HTR-8/SVneo (cell line): Measurements from ENCODE around the gene BABAM2.

ENCODE experiments used
- DNase-seq: peaks from one replicate; pipeline ENCODE4 v3.0.0; 2011; ENCODE audit warnings: low spot score, mixed read lengths; ENCODE audit not compliant: insufficient read length
- FAIRE-seq: peaks from 2 replicates; lab custom pipeline; 2011; peaks lifted over from hg19 to GRCh38; lab: Jason Lieb, UNC

Gene BABAM2

GRCh38 chr2:28172114-28172898 is 281.8 kb downstream of the BABAM2 start:
- no peak for DNase-seq
- no peak for FAIRE-seq

GRCh38 chr2:28173377-28173776 is 282.8 kb downstream of the BABAM2 start:
- DNase-seq (no peak), FAIRE-seq (no peak)

GRCh38 chr2:28174211-28174610 is 283.7 kb downstream of the BABAM2 start:
- no peak for DNase-seq
- no peak for FAIRE-seq

- FAIRE-seq, result no peak
- DNase-seq, result no peak
Measured at GRCh38 chr2:28175028-28175427, 284.5 kb downstream of the BABAM2 start.

GRCh38 chr2:28178946-28179345 is 288.4 kb downstream of the BABAM2 start:
- no peak for DNase-seq
- no peak for FAIRE-seq

- FAIRE-seq, result no peak
- no peak for DNase-seq
Measured at GRCh38 chr2:28181801-28182200, 291.3 kb downstream of the BABAM2 start.

GRCh38 chr2:28182348-28182747 is 291.8 kb downstream of the BABAM2 start:
- DNase-seq (no peak), FAIRE-seq (no peak)

GRCh38 chr2:28185153-28185552 is 294.6 kb downstream of the BABAM2 start:
- DNase-seq (no peak), FAIRE-seq (no peak)

- no peak for DNase-seq
Measured at GRCh38 chr2:28185891-28186290, 295.4 kb downstream of the BABAM2 start.

GRCh38 chr2:28187186-28187585 is 296.7 kb downstream of the BABAM2 start:
- FAIRE-seq (no peak), DNase-seq (no peak)

More at GRCh38 chr2:28185891-28186290, 295.4 kb downstream of the BABAM2 start:
- FAIRE-seq, result no peak

GRCh38 chr2:28188436-28188835 is 297.9 kb downstream of the BABAM2 start:
- DNase-seq (no peak), FAIRE-seq (no peak)

- DNase-seq (no peak), FAIRE-seq (no peak)
Measured at GRCh38 chr2:28193630-28194403, 303.3 kb downstream of the BABAM2 start.

GRCh38 chr2:28199995-28200679 is 309.6 kb downstream of the BABAM2 start:
- DNase-seq (peak; percentile 20), FAIRE-seq (peak; percentile 31)

GRCh38 chr2:28201671-28202180 is 311.2 kb downstream of the BABAM2 start:
- DNase-seq, result no peak
- FAIRE-seq, result no peak

GRCh38 chr2:28202719-28203118 is 312.2 kb downstream of the BABAM2 start:
- FAIRE-seq, result no peak
- DNase-seq, result no peak

GRCh38 chr2:28206762-28207161 is 316.2 kb downstream of the BABAM2 start:
- FAIRE-seq (peak; percentile 46), DNase-seq (no peak)

- DNase-seq (no peak), FAIRE-seq (no peak)
Measured at GRCh38 chr2:28209261-28209691, 318.7 kb downstream of the BABAM2 start.

GRCh38 chr2:28209864-28210263 is 319.3 kb downstream of the BABAM2 start:
- DNase-seq, result no peak
- FAIRE-seq, result no peak

- FAIRE-seq, result no peak
- no peak for DNase-seq
Measured at GRCh38 chr2:28210535-28210934, 320.0 kb downstream of the BABAM2 start.

- FAIRE-seq, result no peak
- no peak for DNase-seq
Measured at GRCh38 chr2:28216331-28216730, 325.8 kb downstream of the BABAM2 start.
